Caki2 (cell line): ENCODE results near the gene TEPSIN. TPM values are rescaled to one million over a fixed set of nuclear protein-coding genes. Genes with fewer than 3 reads are reported as not detected.
A peak's percentile ranks its signal among the peaks of the same experiment; 100 is the strongest.

Source experiments
- DNase-seq: peaks from one replicate; pipeline ENCODE4 v3.0.0-alpha.2; 2015; ENCODE audit warnings: low read depth
- in situ Hi-C: cut with HindIII; loops from 2 replicates; pipeline ENCODE4 v1.10.0; 2016; ENCODE audit warnings: low sequenced_read_pairs, low pct_unique_long_range_greater_than_20kb, mixed read lengths
- total RNA-seq: library from RNA; depleted of rRNA; stranded (reverse); fragments of >200 nt; shearing (Covaris generic); gene quantifications from 2 replicates; pipeline ENCODE4 v1.2.3, GENCODE V29; 2014; ENCODE audit warnings: low replicate concordance

The TEPSIN gene
- total RNA-seq, 1 experiment from 2014 or later = 6.8 TPM

GRCh38 chr17:81272616-81273015 lies 33.8 kb upstream of the TEPSIN start:
- in situ Hi-C loops = no loop called here
- DNase-seq = no peak

GRCh38 chr17:81271226-81271625 lies 32.4 kb upstream of the TEPSIN start:
- no peak for DNase-seq
- in situ Hi-C loops = no loop called here

- in situ Hi-C loops = no loop called here
- DNase-seq = no peak
Observed at GRCh38 chr17:81270279-81270678, 31.4 kb upstream of the TEPSIN start.

- DNase-seq = no peak
- in situ Hi-C loops = no loop called here
Observed at GRCh38 chr17:81267390-81268067, 28.7 kb upstream of the TEPSIN start.

GRCh38 chr17:81265576-81265975 lies 26.7 kb upstream of the TEPSIN start:
- no peak for DNase-seq
- in situ Hi-C loops = no loop called here

GRCh38 chr17:81264640-81265039 lies 25.8 kb upstream of the TEPSIN start:
- in situ Hi-C loops = no loop called here
- no peak for DNase-seq

- no peak for DNase-seq
- in situ Hi-C loops = no loop called here
Observed at GRCh38 chr17:81263371-81264181, 24.7 kb upstream of the TEPSIN start.

GRCh38 chr17:81261582-81262336 lies 22.9 kb upstream of the TEPSIN start:
- in situ Hi-C loops = no loop called here
- DNase-seq = no peak

- in situ Hi-C loops = no loop called here
- DNase-seq = no peak
Observed at GRCh38 chr17:81261096-81261495, 22.2 kb upstream of the TEPSIN start.

GRCh38 chr17:81260641-81261040 lies 21.8 kb upstream of the TEPSIN start:
- in situ Hi-C loops = no loop called here
- no peak for DNase-seq

- DNase-seq = no peak
- in situ Hi-C loops = no loop called here
Observed at GRCh38 chr17:81260171-81260570, 21.3 kb upstream of the TEPSIN start.

GRCh38 chr17:81259058-81259605 lies 20.3 kb upstream of the TEPSIN start:
- in situ Hi-C loops = no loop called here

GRCh38 chr17:81258292-81258691 lies 19.4 kb upstream of the TEPSIN start:
- in situ Hi-C loops = no loop called here
- no peak for DNase-seq

More at GRCh38 chr17:81259058-81259605, 20.3 kb upstream of the TEPSIN start:
- no peak for DNase-seq

GRCh38 chr17:81257533-81257932 lies 18.7 kb upstream of the TEPSIN start:
- DNase-seq = no peak
- in situ Hi-C loops = no loop called here

- in situ Hi-C loops = no loop called here
Observed at GRCh38 chr17:81256616-81257015, 17.8 kb upstream of the TEPSIN start.

GRCh38 chr17:81254955-81255717 lies 16.3 kb upstream of the TEPSIN start:
- in situ Hi-C loops = no loop called here
- peak; percentile 55 for DNase-seq

More at GRCh38 chr17:81256616-81257015, 17.8 kb upstream of the TEPSIN start:
- peak; percentile 66 for DNase-seq

GRCh38 chr17:81253358-81254131 lies 14.7 kb upstream of the TEPSIN start:
- in situ Hi-C loops = no loop called here
- peak; percentile 18 for DNase-seq
